PC-3 (cell line): ENCODE data around the gene ENTREP3. TPM values are rescaled to one million over a fixed set of nuclear protein-coding genes. Genes with fewer than 3 reads are reported as not detected.

Experiments
- ATAC-seq: fragments of 200-7000 bp; cut with Tn5 transposase; 2 replicates; pipeline ENCODE4 v1.9.1; 2020; ENCODE audit warnings: mild to moderate bottlenecking, moderate library complexity
- BruUV-seq: library from RNA; stranded (reverse); fragments of 400-500 nt; replicated peaks from 2 replicates; lab custom pipeline; 2021; lab: Mats Ljungman, UMichigan
- CTCF ChIA-PET: fragments of 300-600 bp; sonication (Branson Sonifier 250); formaldehyde crosslinking; loops from one replicate; lab custom pipeline; 2022; ENCODE audit warnings: antibody characterized with exemption; lab: Charles Lee
- POLR2A ChIA-PET: fragments of 300-600 bp; sonication (Branson Sonifier 250); formaldehyde crosslinking; loops from one replicate; lab custom pipeline; 2022; ENCODE audit warnings: antibody characterized with exemption; ENCODE audit not compliant: unreplicated experiment; lab: Charles Lee
- DNase-seq: peaks from one replicate; pipeline ENCODE4 v3.0.0-alpha.2; 2015
- H2AFZ ChIP-seq: fragments of 300-600 bp; sonication (generic); 2 replicates; pipeline ENCODE4 v1.6.0; 2016; ENCODE audit warnings: antibody characterized with exemption, low read length
- H3F3A ChIP-seq: fragments of 300-600 bp; sonication (generic); one replicate; pipeline ENCODE4 v1.6.0; 2017; ENCODE audit warnings: antibody characterized with exemption, low read length, control low read depth, mild to moderate bottlenecking; ENCODE audit not compliant: unreplicated experiment
- H3K27ac ChIP-seq: fragments of 300-600 bp; sonication (generic); 2 replicates; pipeline ENCODE4 v1.5.1; 2016; ENCODE audit warnings: mild to moderate bottlenecking, low read length
- H3K27me3 ChIP-seq: fragments of 300-600 bp; sonication (generic); 2 replicates; pipeline ENCODE4 v1.6.1; 2016; ENCODE audit warnings: low read length, mixed read lengths
- H3K36me3 ChIP-seq: fragments of 300-600 bp; sonication (generic); 2 replicates; pipeline ENCODE4 v1.6.1; 2016; ENCODE audit warnings: low read depth, mixed run types, low read length, mixed read lengths
- H3K4me1 ChIP-seq: fragments of 300-600 bp; sonication (generic); 2 replicates; pipeline ENCODE4 v1.5.1; 2016; ENCODE audit warnings: low read length; ENCODE audit not compliant: insufficient read depth
- H3K4me2 ChIP-seq: fragments of 300-600 bp; sonication (generic); 2 replicates; pipeline ENCODE4 v1.6.0; 2016; ENCODE audit warnings: low read length
- H3K4me3 ChIP-seq: fragments of 300-600 bp; sonication (generic); 2 replicates; pipeline ENCODE4 v1.5.1; 2016; ENCODE audit warnings: mild to moderate bottlenecking, low read length, mixed read lengths
- H3K79me2 ChIP-seq: fragments of 300-600 bp; sonication (generic); 2 replicates; pipeline ENCODE4 v1.6.1; 2017; ENCODE audit warnings: low read length, mixed read lengths
- H3K9ac ChIP-seq: fragments of 300-600 bp; sonication (generic); 2 replicates; pipeline ENCODE4 v1.6.0; 2016; ENCODE audit warnings: mild to moderate bottlenecking, low read length
- H3K9me2 ChIP-seq: fragments of 300-600 bp; sonication (generic); replicated peaks from 2 replicates; pipeline ENCODE4 v1.6.1; 2016; ENCODE audit warnings: mixed run types, low read length, mixed read lengths
- H3K9me3 ChIP-seq: fragments of 300-600 bp; sonication (generic); 2 replicates; pipeline ENCODE4 v1.6.1; 2016; ENCODE audit warnings: low read length, mixed read lengths
- H4K20me1 ChIP-seq: fragments of 300-600 bp; sonication (generic); 2 replicates; pipeline ENCODE4 v1.6.1; 2016; ENCODE audit warnings: low read length, mixed read lengths
- CTCF ChIP-seq: fragments of 300-600 bp; sonication (generic); conservative IDR thresholded peaks from 2 replicates; pipeline ENCODE4 v1.5.1; 2017; ENCODE audit warnings: antibody characterized with exemption, low read depth, mild to moderate bottlenecking, low read length
- EZH2 ChIP-seq: fragments of 300-600 bp; sonication (generic); IDR thresholded peaks from one replicate; pipeline ENCODE4 v1.6.1; 2017; ENCODE audit warnings: antibody characterized with exemption, mild to moderate bottlenecking, low read length; ENCODE audit not compliant: unreplicated experiment
- EZH2phosphoT487 ChIP-seq: fragments of 300-600 bp; sonication (generic); IDR thresholded peaks from 2 replicates; pipeline ENCODE4 v1.6.1; 2018; ENCODE audit warnings: mild to moderate bottlenecking, antibody characterized with exemption, low read length, borderline replicate concordance
- intact Hi-C: fragments of 100-400 bp; cut with micrococcal nuclease; formaldehyde crosslinking; loops from 2 replicates; pipeline ENCODE4 v1.9.0; 2023
- total RNA-seq: library from RNA; depleted of rRNA; stranded (reverse); fragments of >200 nt; gene quantifications from 2 replicates; pipeline ENCODE4 v1.2.3, GENCODE V29; 2014

The ENTREP3 gene
- total RNA-seq, 1 experiment from 2014 or later = 30.9 TPM

GRCh38 chr1:155208541-155209311 lies 46.6 kb downstream of the ENTREP3 start, which contains the start of gene MTX1:
MTX1 (plus strand) TSS chr1:155208695; CDS start chr1:155208805, 110 bp downstream.
- Histone ChIP-seq H3K79me2 (peaks cover 12% of the 10 kb centered on the region), H3K4me1 (peaks cover 26% of the 10 kb centered on the region), H3K9me2 (no peaks in the 10 kb centered on the region), H3K4me3 (peak within 1 kb of the TSS; percentile 98), H3K27me3 (no peaks in the 10 kb centered on the region), H3K4me2 (peak within 1 kb of the TSS; percentile 95), H3K36me3 (no peaks in the 10 kb centered on the region; the same call in 1 of the 2 replicates), H4K20me1 (no peaks in the 10 kb centered on the region), H3F3A (no peaks in the 10 kb centered on the region), H3K9me3 (no peaks in the 10 kb centered on the region), H3K27ac (peak within 1 kb of the TSS; percentile 90), H3K9ac (peak within 1 kb of the TSS; percentile 98), H2AFZ (peak within 1 kb of the TSS; percentile 92)
- peak; percentile 83 for DNase-seq
- ChIA-PET CTCF (interaction anchor here (1.0 to 2.0 kb wide), 3 partner anchors 15 to 52 kb away, joined by 4 to 12 read pairs (median 4); partner anchors contain the start of gene KRTCAP2), POLR2A (interaction anchor here (0.6 to 1.0 kb wide), 3 partner anchors 15 to 54 kb away, joined by 3 to 8 read pairs (median 3); no protein-coding TSS in a partner anchor)
- no peak for TF ChIP-seq EZH2
- TF ChIP-seq EZH2phosphoT487 = no peak
- no peak for TF ChIP-seq CTCF
- ATAC-seq = peak; percentile 78
- intact Hi-C loops = loop anchor here (5.0 kb wide), 1 partner anchor 34 kb away; a partner anchor contains a TSS
- no TSS peak for BruUV-seq

GRCh38 chr1:155207806-155208540 lies 47.3 kb downstream of the ENTREP3 start, which contains the start of gene THBS3:
THBS3 (minus strand) TSS chr1:155207897; CDS start chr1:155207876, 21 bp downstream.
- peak; percentile 19 for DNase-seq
- ChIA-PET POLR2A (interaction anchor here (0.6 to 1.0 kb wide), 5 partner anchors 14 to 101 kb away, joined by 3 to 8 read pairs (median 7); partner anchors contain the start of genes FDPS and KRTCAP2), CTCF (interaction anchor here (0.6 to 2.0 kb wide), 4 partner anchors 14 to 651 kb away, joined by 5 to 12 read pairs (median 7); partner anchors contain the start of gene KRTCAP2)
- Histone ChIP-seq H3K36me3 (no peaks in the 10 kb centered on the region; the same call in 1 of the 2 replicates), H3K27me3 (no peaks in the 10 kb centered on the region), H3K9ac (peak within 1 kb of the TSS; percentile 98), H3K9me2 (no peaks in the 10 kb centered on the region), H3F3A (no peaks in the 10 kb centered on the region), H4K20me1 (no peaks in the 10 kb centered on the region), H3K27ac (peak within 1 kb of the TSS; percentile 90), H3K79me2 (peaks cover 12% of the 10 kb centered on the region), H2AFZ (peak within 1 kb of the TSS; percentile 92), H3K4me2 (peak within 1 kb of the TSS; percentile 95), H3K4me1 (peaks cover 26% of the 10 kb centered on the region), H3K9me3 (no peaks in the 10 kb centered on the region), H3K4me3 (peak within 1 kb of the TSS; percentile 98)
- TF ChIP-seq EZH2 (no peak), CTCF (no peak), EZH2phosphoT487 (no peak)
- peak; percentile 8 for ATAC-seq
- intact Hi-C loops = loop anchor here (1.0 to 5.0 kb wide), 3 partner anchors 19 to 117 kb away; a partner anchor contains a TSS
- TSS peak; percentile 72 for BruUV-seq
